VCaP (cell line): ENCODE data around the gene PAPSS2.
"Not testable (repeated sequence)": the region's sequence is repeated elsewhere in the genome, so short reads cannot be mapped to it uniquely, and the experiment has no call there.

Experiments
- H3K27ac ChIP-seq: fragments of 450-650 bp; 2 replicates; pipeline ENCODE4 v1.5.1; 2017
- CTCF ChIP-seq: fragments of 450-650 bp; conservative IDR thresholded peaks from 2 replicates; pipeline ENCODE4 v1.5.1; 2017; ENCODE audit warnings: mild to moderate bottlenecking, moderate library complexity

Gene PAPSS2

GRCh38 chr10:87724789-87725188 is 65.1 kb downstream of the PAPSS2 start:
- TF ChIP-seq CTCF = no peak
- H3K27ac ChIP-seq = no peak overlapping the region

- TF ChIP-seq CTCF = no peak
- H3K27ac ChIP-seq = no peak overlapping the region
Observed at GRCh38 chr10:87729940-87730339, 70.3 kb downstream of the PAPSS2 start.

- no peak for TF ChIP-seq CTCF
- H3K27ac ChIP-seq = no peak overlapping the region
Observed at GRCh38 chr10:87733081-87733480, 73.4 kb downstream of the PAPSS2 start.

GRCh38 chr10:87734987-87735827 is 75.5 kb downstream of the PAPSS2 start:
- no peak overlapping the region for H3K27ac ChIP-seq

GRCh38 chr10:87738253-87738652 is 78.6 kb downstream of the PAPSS2 start:
- not testable (repeated sequence) for H3K27ac ChIP-seq

More at GRCh38 chr10:87734987-87735827, 75.5 kb downstream of the PAPSS2 start:
- TF ChIP-seq CTCF = peak; percentile 87

- TF ChIP-seq CTCF = no peak
- no peak overlapping the region for H3K27ac ChIP-seq
Observed at GRCh38 chr10:87739703-87740102, 80.0 kb downstream of the PAPSS2 start.

GRCh38 chr10:87740254-87740655 is 80.6 kb downstream of the PAPSS2 start:
- H3K27ac ChIP-seq = no peak overlapping the region
- TF ChIP-seq CTCF = no peak

- not testable (repeated sequence) for H3K27ac ChIP-seq
Observed at GRCh38 chr10:87742992-87743610, 83.4 kb downstream of the PAPSS2 start.
